Cerebellar nuclear complex (tissue), 1 donor: ENCODE results near the gene SPEF2.

ENCODE experiments used
- DNase-seq, 2 experiments: peaks; one replicate each; lab custom pipeline; 2025; lab: John Stamatoyannopoulos, UW

The SPEF2 gene

DNA sequence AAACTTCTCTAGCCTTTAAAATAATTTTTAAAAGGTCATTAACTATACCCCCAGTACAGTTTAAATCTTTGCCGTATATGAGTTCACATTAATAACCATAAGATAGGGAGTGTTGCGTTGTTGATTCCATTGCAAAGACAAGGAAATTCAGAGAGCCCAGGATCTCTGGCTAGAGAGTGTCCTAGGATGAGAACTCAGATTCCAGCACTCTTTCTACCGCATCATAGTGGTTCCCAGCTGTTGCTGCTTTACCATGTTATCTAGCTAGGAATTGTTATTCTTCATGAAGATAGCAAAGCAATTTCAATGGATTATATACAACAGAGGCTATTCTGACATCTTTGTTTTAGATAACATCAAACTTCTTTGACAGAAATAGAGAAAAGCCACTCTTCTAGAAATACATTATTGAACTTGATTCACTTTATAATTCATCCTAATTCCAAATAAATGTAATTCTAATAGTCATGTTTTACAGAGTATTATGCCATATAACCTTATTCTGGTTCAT, 160.7 kb downstream of the SPEF2 start:
- DNase-seq: no peak

DNA sequence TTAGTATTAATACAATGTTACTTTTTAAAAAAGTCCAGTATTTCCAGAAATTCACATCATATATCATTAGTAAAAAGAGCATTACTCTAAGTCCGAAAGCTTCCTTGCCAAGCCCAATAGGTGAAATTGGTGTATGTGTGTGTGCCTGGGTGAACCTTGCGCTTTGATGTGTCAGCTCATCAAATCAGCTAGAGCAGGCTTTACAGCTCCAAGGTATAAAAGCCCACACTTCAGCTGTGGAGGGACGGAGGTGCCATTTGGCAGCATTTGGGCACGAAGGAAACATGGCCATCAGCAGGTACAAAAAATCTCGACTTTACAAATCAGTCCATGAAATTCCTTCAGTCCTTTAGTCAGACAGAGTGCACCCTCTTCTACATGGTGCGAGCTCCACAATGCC, 162.6 kb downstream of the SPEF2 start:
- DNase-seq: no peak

DNA sequence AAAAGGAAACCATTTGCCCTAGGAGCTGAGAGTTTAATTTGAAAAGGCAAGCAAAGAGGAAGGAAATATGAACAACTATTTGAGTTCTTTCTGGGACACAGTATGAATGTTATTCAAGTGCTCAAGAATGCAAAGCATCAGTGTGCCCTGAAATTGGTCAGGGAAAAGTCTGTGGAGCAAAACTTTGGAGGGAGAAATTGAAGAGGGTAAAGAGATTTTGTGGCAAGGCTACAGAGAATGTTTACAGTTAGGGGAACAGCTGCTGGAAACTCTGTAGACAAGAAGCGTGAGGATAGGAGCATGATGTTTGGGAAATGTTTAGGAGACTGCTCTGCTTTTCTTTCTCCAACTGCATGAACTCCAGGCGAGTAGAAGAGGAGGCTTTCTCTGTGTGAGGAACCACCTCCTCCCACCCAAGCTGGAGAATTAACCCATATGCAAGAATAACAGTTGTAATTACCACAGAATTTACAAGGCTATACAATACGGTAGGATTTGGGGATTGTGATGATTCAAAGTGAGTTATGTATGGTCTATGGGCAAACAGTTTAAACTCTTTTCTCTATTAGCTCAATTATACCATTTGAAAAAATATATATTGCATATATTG, 163.6 kb downstream of the SPEF2 start:
- DNase-seq: no peak

DNA sequence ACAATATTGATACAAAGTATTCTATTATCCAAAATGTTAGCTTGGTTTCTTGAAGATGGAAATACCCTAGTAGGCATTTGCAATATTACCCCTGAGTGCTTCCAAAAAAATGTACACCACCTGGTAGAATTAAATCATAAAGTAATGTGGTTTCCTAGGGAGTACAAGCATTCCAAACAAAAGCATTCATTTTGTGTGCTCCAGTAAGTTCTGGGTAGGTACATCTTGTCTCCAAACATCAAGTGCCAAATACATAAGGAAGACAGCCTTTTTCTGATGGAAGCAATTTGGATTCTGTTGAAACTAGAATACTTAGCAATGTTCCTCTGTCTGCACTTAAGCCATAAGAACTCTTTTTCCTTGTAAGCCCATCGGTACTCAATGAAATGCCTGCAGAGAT, 165.9 kb downstream of the SPEF2 start:
- DNase-seq: no peak

DNA sequence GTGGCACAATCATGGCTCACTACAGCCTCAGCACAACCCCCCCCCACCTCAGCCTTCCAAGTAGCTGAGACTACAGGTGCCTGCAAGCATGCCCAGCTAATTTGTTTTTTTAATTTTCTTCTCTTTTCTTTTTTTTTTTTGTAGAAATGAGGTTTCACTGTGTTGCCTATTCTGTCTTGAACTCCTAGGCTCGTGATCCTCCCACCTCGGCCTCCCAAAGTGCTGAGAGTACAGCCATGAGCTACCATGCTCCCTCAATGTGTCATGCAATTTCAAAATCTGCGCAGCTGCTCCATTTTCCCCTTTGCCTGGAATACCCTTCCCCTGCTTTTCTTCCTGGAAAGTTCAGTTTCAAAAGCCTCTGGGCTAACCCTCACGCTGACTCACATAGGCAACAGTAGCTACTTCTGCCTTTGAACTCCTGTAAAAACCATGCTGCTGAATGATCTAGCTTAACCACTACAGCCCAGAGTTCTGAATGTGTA, 168.0 kb downstream of the SPEF2 start:
- no peak for DNase-seq

DNA sequence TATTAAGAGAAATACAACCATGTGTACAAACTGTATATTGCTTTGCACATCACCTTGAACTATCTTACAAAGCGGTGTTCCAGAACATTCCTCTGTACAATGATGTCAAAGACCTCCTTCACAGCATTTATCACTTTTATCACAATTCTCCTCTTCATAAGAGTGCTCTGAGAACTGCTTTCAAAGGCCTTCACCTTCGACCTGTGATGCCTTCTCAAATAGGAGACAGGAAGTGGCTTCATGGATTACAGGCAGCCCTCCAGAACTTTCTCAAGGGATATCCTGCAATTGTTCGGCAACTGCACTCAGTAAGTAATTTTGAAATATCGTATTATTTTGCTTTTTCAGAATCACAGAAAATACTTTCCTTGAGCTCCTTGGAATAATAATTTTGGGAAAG, 171.1 kb downstream of the SPEF2 start:
- no peak for DNase-seq

DNA sequence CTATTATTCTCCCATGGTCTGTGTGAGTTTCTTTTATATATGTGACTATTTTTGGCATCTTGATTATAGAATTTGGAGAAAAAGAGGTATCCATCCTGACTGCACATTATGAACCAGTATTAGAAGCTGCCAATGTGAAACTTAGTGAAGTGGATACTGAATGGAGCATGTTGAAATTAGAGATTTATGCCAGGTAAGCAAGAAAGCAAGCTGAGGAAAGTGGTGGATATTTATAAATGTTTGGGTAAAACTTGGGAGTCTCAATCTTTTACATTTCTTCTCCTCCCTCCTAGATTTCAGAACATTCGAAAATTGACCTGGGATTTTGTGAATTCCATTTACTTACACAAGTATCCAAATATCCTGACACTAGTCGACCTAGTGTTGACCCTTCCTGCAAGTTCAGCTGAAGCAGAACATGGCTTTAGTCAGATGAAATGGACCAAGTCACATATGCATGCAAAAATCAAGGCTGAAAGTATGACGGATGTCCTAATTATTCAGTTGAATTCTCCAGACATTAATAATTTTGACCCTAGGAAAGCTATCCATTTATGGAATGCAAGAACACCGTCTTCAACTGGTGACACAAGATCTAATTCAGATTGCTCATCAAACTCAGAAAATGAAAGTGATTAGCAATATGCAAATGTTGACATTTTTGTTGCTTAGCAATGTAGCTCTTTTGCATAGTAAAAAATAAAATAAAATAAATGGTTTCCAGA, 172.2 kb downstream of the SPEF2 start:
- no peak for DNase-seq

DNA sequence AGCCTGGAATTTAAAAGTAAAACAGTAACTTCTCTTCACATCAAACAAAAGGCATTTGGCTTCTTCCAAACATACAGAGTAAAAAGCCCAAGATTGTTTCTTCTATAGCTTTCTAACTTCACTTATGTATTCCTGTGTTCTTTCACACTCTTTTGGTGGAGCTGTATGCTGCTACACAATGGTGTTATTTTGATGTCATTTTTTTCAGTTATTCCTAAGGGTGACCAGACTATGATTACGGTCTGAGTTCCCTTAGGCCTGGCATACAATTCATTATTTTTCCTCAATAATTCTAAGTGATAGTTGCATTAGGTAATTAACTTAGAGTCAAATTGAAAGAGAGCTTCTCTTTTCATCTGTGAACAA, 172.8 kb downstream of the SPEF2 start:
- DNase-seq: no peak

DNA sequence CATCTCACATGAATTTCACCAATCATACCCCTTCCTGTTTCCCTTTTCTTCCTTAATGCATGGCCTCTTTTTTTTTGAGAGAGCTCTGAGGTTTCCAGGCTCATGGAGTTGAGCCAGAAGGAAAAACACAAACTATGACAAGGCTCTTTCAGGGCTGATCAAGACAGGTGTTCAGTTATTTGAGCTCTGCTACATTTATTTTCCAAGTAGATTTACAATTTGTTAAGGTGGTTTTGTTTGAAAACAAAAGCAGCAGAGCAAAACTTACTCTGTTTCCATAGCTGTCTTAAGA, 176.6 kb downstream of the SPEF2 start:
- DNase-seq: no peak

DNA sequence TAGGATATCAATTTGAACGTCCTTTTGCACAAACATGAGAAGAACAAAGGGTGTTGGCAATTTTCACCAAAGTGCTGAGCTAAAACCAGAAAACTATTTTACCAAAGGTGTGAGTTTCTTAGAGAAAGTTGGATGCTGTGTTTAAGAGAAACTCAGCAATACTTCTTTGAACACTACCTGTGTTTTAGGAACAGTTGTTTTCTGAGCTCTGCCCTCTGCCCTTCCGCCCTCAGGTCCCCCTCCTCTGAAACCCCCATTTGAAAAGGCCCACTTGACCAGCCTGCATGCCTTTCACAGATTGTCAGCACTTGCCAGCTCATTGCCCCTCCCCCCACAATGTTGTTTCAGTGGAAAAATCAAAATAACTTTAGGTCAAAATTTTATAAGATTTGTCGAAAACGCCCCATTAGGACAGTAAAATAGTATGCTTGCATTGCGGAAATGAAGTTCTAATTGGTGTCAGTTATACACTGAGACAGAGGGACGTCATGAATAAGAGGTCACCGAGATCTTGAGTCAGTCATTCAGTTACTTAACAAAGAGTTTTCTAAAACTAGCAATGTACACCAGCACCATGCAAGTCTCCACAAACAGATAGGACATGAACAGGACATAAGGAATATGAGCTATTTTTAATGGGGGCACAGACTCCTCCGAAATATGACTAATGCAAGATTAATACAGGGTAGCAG, 177.2 kb downstream of the SPEF2 start:
- no peak for DNase-seq

DNA sequence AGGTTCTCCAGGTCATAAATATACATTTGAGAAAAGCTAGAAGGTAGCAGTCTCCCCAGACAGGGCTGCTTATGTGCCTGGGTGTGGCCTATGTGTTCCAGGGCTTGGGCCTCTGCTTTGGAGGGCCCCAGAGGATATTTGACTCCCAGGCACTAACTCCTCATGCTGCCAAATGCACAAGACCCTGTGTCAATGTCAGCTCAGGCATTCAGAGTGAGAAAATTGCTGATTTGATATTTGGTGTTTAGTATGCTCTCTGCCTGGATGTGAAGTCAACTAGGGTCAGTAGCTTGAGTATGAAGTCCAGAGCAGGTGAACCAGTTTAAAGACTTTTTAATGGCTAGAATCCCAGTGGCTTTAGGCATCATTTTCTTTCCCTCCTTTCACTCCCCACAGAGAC, 181.5 kb downstream of the SPEF2 start:
- DNase-seq: no peak

DNA sequence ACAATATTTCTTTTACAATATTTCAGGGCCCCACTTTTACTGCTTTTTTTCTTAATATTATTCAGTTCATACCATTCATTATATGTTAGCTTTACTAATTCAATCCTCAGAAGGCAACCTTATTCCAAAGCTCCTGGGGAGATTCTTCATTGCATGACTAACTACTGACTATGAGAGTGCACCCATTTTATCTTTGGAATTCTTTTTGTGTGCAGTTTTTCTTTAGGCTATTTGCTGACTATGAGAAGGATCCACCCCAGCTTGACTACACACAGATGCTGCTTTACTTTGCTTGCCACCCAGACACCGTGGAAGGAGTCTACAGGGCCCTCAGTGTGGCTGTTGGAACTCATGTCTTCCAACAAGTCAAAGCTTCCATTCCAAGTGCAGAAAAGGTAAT, 182.1 kb downstream of the SPEF2 start:
- DNase-seq: no peak

DNA sequence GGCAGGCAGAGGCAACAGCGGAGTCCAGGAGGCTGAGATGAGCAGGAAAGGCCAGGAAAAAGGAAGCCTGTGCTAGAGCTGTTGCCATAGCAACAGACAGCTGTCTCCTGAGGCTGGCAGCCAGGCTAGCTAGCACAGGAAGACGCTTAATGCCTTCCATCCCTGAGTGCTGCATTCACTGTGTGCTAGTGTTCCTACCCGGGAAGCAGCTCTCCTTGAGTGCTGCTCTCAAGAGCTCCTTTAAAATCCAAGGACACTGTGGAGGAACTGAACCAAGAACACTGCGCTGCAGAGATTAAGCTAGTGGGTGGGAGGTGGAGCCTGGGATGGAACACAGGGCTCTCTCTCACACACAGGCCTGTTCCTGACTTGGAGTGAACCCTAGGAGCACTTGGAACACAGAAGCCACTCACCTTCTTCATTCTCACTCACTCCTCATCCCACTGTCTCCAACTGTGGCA, 185.6 kb downstream of the SPEF2 start:
- DNase-seq: no peak

DNA sequence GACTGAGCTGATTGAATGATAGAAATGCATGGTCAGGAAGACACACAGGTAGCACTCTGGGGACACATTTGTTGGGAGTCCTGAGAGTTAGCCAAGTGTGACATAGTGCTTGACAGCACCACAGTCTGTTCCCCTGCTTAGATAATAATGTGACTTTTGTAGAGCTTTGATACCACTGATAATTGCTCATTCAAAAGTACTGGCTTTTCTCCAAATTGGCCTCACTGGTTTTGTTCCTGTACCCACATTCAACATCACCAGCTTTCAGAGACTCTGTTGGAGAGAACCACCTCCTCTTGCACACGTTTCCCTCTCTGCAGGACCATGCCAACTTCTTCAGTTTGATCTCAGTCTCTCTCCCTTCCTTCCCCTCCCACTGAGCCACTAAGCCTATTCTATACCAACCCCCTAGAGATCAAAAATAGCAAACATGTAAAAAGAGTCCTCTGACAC, 186.6 kb downstream of the SPEF2 start:
- no peak for DNase-seq

DNA sequence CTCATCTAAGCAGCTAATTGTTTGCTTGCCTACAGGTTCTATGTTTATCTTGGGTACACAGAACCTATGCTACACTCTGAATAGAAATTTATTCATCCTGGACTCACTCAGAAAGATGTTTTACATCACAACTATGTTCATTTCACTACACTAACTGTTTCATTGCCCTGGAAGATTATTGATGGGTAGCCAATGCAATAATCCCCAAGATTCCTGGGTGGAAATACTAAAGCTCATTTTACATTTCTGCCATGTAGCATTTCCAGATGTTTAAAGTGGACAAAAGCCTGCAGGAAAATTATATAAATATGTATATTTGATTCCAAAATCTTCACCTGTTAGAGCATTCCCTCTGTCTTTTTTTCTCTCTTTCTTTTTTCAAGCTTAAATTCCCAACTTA, 187.2 kb downstream of the SPEF2 start:
- no peak for DNase-seq

DNA sequence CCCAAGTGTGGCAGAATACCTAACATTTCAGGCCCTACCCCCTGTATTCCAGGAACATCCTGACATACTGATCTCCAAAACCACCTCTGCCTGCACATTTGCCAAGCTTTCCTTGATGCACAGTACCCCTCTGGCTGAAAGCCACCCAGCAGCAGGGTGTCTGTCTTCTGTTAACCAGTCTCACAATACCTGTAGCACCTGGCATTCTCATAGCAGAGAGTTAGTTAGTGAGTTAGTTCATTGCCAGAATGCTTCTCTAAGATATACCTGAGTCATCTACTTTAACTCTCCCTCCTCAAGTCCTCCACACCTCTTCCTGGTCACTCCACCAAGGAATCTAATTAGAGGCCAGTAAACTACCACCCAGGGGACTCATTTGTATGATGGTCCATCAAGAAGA, 192.9 kb downstream of the SPEF2 start:
- DNase-seq: no peak

DNA sequence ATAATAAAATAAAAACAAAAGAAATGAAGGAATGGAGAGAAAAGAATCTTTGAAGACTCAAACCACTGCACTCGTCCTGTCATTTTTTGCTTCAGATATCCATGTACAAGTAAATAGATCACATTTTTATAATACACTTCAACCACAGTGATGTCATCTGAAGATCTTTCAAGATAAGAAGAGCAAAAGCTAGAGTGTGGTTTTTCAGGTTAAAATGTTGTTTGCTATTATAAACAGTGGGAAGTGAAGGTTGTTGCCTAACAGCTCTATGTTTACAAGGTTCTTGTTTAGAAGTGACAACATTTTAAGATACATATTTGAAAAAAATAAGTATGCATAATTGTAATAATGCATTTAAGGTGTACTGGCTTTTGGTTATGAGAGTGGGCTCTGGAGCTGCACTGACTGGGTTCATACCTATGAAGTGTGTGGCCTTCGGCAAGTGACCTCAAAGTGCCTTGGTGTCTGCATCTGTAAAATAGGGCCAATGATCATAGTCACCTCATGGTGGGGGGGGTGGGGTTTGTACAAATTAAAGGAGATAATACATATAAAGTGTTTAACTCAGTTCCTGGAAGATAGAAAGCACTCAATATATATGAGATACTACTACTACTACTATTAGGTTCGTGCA, 193.6 kb downstream of the SPEF2 start:
- DNase-seq: no peak

DNA sequence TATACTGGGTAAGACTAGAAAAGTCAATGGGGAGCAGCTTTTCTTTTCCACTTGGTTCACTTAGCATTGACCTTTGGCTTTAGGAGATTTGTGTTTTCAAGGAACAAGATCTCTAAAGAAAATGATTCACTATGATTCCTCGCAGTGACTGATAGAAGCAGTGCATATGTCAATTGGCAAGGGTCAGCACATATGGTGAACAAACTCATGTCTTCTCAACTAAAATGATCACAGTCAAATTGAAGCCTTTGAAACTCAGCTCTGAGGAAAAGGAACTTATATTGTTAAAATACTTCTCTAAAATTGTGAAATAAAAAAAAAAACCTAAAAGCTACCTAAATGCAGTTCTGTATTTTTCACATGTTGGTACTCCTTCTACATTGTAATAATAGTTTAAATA, 195.9 kb downstream of the SPEF2 start:
- no peak for DNase-seq

DNA sequence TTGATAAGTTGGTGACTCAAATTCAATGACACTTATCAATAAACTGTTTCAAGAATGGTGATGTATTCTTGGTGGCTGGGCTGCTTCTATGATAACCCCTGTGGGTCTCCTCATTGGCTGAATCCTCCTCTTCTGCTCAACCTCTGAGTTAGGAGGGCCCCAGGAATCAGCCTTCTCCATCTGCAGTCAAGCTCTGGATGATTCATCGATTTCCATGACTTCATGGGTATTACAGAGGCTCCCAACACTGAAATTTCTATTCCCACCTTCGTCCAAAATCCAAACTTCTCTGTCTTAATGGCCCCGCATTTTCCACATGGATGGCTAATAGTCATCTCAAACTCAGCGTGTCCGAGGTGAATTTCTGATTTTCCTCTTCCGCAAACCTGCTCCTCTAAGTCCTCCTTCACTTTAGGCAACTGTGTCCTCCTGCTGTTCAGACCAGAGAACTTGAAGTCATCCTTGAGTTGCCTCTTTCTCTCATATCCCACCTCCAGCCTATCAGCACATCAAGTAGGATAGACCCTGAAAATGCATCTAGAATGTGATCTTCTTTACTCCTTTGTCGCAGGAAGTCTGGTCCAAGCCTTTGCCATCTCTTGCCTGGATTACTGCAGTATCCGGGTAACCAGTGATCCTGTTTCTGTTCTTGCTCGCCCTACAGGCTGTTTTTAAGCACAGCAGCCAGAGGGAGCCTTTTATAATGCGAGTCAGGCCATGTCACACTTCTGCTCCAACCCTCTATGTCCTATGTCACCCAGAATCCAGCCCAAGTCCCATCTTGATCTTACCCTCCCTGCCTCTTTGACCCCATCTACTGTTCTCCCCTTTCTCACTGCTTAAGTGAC, 197.7 kb downstream of the SPEF2 start:
- no peak for DNase-seq

DNA sequence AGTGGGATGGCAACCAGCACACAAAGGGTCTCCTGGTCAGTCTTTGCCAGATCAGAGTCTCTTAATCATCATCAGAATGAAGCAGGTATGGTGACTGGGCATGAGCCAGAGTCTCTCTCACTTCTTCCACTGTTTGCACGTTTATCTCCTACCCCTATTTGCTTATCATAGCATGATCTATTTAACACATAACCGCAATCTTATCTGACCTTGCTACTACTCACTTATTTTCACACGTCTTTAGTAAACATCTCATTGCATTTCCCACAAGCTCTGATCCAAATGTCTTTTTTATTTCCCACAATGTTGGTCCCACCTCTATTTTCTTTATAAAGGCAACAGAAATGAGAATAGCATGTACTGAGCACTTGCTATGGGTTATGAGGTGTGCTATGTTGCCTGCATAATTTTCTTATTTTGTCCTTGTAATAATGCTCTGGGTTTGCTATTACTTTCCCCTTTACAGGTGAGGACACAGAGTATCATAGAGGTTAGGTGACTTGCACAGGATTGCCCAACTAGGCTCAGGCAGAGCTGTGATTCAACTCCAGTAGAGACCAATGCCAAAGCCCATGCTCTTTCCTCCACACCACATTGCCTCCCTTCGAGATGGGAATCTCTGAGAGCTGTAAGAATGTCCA, 199.3 kb downstream of the SPEF2 start:
- no peak for DNase-seq

DNA sequence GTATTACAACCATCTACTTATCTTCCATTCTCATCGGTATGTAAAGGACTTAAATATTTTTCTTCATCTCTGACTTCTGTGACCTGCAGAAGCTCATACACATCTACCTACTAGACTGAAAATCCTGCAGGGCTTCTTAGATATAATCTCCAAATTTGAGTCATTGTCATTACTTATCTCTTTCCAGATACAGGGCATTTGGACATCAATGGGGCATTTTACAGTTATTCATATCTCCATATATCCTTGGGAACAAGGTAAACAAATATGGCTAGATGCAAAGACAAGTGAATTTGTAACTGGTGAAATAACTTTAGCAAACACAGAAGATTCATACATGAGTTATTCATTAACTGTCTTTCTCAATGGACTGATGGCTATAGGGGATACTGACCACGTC, 201.4 kb downstream of the SPEF2 start:
- DNase-seq: no peak
